Stimulated activated CD8-positive, alpha-beta memory T cell treated with anti-CD3 and anti-CD28 coated beads, Interleukin-4, amount 100 ng/mL, for 1 hour (primary cell): ENCODE measurements around the gene GLDC.
"Not testable (repeated sequence)": the region's sequence is repeated elsewhere in the genome, so short reads cannot be mapped to it uniquely, and the experiment has no call there.

ENCODE experiments used
- DNase-seq, 2 donors: peaks; one replicate each; pipeline ENCODE4 v3.0.0-alpha.2; 2020; ENCODE audit warnings: low read depth in 2 of 2, low spot score in 1 of 2

Gene GLDC

GRCh38 chr9:6645355-6646292 is at the start of gene GLDC:
TSS of gene GLDC (minus strand) at chr9:6645729. CDS start at chr9:6645499, 230 bp downstream.
- peak in 1 of 2 donors; percentile 7 for DNase-seq

GRCh38 chr9:6692881-6693361 is 47.4 kb upstream of the GLDC start:
- DNase-seq, result no peak

GRCh38 chr9:6692433-6692832 is 46.9 kb upstream of the GLDC start:
- no peak for DNase-seq

GRCh38 chr9:6690675-6691070 is 45.1 kb upstream of the GLDC start:
- not testable (repeated sequence) for DNase-seq

- no peak for DNase-seq
Measured at GRCh38 chr9:6689893-6690674, 44.6 kb upstream of the GLDC start.

- DNase-seq, result no peak
Measured at GRCh38 chr9:6687180-6687579, 41.7 kb upstream of the GLDC start.

- no peak for DNase-seq
Measured at GRCh38 chr9:6686396-6686795, 40.9 kb upstream of the GLDC start.

- no peak for DNase-seq
Measured at GRCh38 chr9:6681957-6682501, 36.5 kb upstream of the GLDC start.

GRCh38 chr9:6681147-6681956 is 35.8 kb upstream of the GLDC start:
- DNase-seq, result peak; percentile 66 to 79

GRCh38 chr9:6680797-6681146 is 35.2 kb upstream of the GLDC start:
- DNase-seq, result peak in 1 of 2 donors; percentile 38

GRCh38 chr9:6677803-6678202 is 32.3 kb upstream of the GLDC start:
- DNase-seq, result no peak

- DNase-seq, result no peak
Measured at GRCh38 chr9:6676254-6676921, 30.9 kb upstream of the GLDC start.

GRCh38 chr9:6675268-6675667 is 29.7 kb upstream of the GLDC start:
- DNase-seq, result no peak

GRCh38 chr9:6673326-6674025 is 27.9 kb upstream of the GLDC start:
- no peak for DNase-seq

- no peak for DNase-seq
Measured at GRCh38 chr9:6672118-6672517, 26.6 kb upstream of the GLDC start.

GRCh38 chr9:6671416-6671815 is 25.9 kb upstream of the GLDC start:
- no peak for DNase-seq

GRCh38 chr9:6669881-6670280 is 24.4 kb upstream of the GLDC start:
- no peak for DNase-seq

GRCh38 chr9:6667633-6668280 is 22.2 kb upstream of the GLDC start:
- no peak for DNase-seq

- DNase-seq, result no peak
Measured at GRCh38 chr9:6667080-6667479, 21.6 kb upstream of the GLDC start.
